SU-DHL-6 (cell line): ENCODE results near the gene RPL41.

Experiments used
- H2AFZ ChIP-seq: fragments of 200-600 bp; sonication (generic); 2 replicates; pipeline ENCODE4 v1.6.1; 2014; ENCODE audit warnings: low read depth, mild to moderate bottlenecking, moderate library complexity, mixed read lengths, antibody characterized with exemption, low read length; ENCODE audit not compliant: severe bottlenecking
- H3F3A ChIP-seq: fragments of 200-600 bp; shearing (Covaris generic); 2 replicates; pipeline ENCODE4 v1.6.0; 2016; ENCODE audit warnings: antibody characterized with exemption, mild to moderate bottlenecking; ENCODE audit not compliant: insufficient read depth
- H3K27ac ChIP-seq: fragments of 200-600 bp; sonication (generic); 2 replicates; pipeline ENCODE4 v1.5.1; 2016; ENCODE audit warnings: low read depth, mild to moderate bottlenecking, low read length, moderate library complexity, mixed read lengths
- H3K27me3 ChIP-seq: fragments of 200-600 bp; sonication (generic), shearing (Covaris generic); 2 replicates; pipeline ENCODE4 v1.6.0; 2014; ENCODE audit warnings: mild to moderate bottlenecking, low read length
- H3K36me3 ChIP-seq: fragments of 200-600 bp; sonication (generic); 2 replicates; pipeline ENCODE4 v1.6.1; 2014; ENCODE audit warnings: mild to moderate bottlenecking, low read length, mixed read lengths
- H3K4me2 ChIP-seq: fragments of 300-600, 200-600 bp; shearing (Covaris generic), sonication (generic); 2 replicates; pipeline ENCODE4 v1.6.0; 2014; ENCODE audit warnings: low read length, low read depth, mild to moderate bottlenecking; ENCODE audit not compliant: poor library complexity, severe bottlenecking
- H3K4me3 ChIP-seq: fragments of 200-600 bp; sonication (generic); 2 replicates; pipeline ENCODE4 v1.5.1; 2014; ENCODE audit warnings: antibody characterized with exemption, low read length, mild to moderate bottlenecking, mixed read lengths; ENCODE audit not compliant: insufficient read depth, poor library complexity, severe bottlenecking
- H3K79me2 ChIP-seq: fragments of 200-600 bp; sonication (generic); 2 replicates; pipeline ENCODE4 v1.6.1; 2014; ENCODE audit warnings: mild to moderate bottlenecking, low read length, moderate library complexity; ENCODE audit not compliant: insufficient read depth
- H3K9ac ChIP-seq: fragments of 200-600 bp; sonication (generic); 2 replicates; pipeline ENCODE4 v1.7.0; 2014; ENCODE audit warnings: mild to moderate bottlenecking, low read length
- H3K9me2 ChIP-seq: fragments of 200-600 bp; sonication (generic); replicated peaks from 2 replicates; pipeline ENCODE4 v1.6.1; 2014; ENCODE audit warnings: low read length; ENCODE audit not compliant: insufficient read depth
- H3K9me3 ChIP-seq: fragments of 200-600 bp; sonication (generic); 2 replicates; pipeline ENCODE4 v1.6.1; 2014; ENCODE audit warnings: low read length, mixed read lengths; ENCODE audit not compliant: insufficient read depth
- H4K20me1 ChIP-seq: fragments of 200-600 bp; sonication (generic); 2 replicates; pipeline ENCODE4 v1.6.1; 2014; ENCODE audit warnings: low read depth, mild to moderate bottlenecking, antibody characterized with exemption, low read length, moderate library complexity, mixed read lengths
- EZH2phosphoT487 ChIP-seq: fragments of 200-600 bp; sonication (generic), shearing (Covaris generic); conservative IDR thresholded peaks from 2 replicates; pipeline ENCODE4 v1.6.1; 2018; ENCODE audit warnings: mild to moderate bottlenecking, antibody characterized with exemption, low read length, moderate library complexity, mixed read lengths
- TF ChIP-seq, protein P1 (sequence below): fragments of 200-600 bp; sonication (generic); IDR thresholded peaks from one replicate; pipeline ENCODE4 v1.5.1; 2017; ENCODE audit warnings: antibody characterized with exemption, mild to moderate bottlenecking, low read length, moderate library complexity; ENCODE audit not compliant: insufficient read depth, poor library complexity, severe bottlenecking

RPL41 gene

GRCh38 chr12:56129942-56130495 lies 13.6 kb downstream of the RPL41 start:
- no peaks in the 10 kb centered on the region for H3K27me3 ChIP-seq
- H2AFZ ChIP-seq = no peak overlapping the region
- peaks cover 15% of the 10 kb centered on the region for H3F3A ChIP-seq
- H4K20me1 ChIP-seq = no peaks in the 10 kb centered on the region
- no peaks in the 10 kb centered on the region for H3K36me3 ChIP-seq
- H3K27ac ChIP-seq = peak overlapping the region; percentile 61; the same call in 1 of the 2 replicates
- peaks cover 15% of the 10 kb centered on the region; the same call in 1 of the 2 replicates for H3K79me2 ChIP-seq
- no peaks in the 10 kb centered on the region for H3K9me2 ChIP-seq
- H3K4me3 ChIP-seq = peak overlapping the region; percentile 80
- TF ChIP-seq, protein P1, sequence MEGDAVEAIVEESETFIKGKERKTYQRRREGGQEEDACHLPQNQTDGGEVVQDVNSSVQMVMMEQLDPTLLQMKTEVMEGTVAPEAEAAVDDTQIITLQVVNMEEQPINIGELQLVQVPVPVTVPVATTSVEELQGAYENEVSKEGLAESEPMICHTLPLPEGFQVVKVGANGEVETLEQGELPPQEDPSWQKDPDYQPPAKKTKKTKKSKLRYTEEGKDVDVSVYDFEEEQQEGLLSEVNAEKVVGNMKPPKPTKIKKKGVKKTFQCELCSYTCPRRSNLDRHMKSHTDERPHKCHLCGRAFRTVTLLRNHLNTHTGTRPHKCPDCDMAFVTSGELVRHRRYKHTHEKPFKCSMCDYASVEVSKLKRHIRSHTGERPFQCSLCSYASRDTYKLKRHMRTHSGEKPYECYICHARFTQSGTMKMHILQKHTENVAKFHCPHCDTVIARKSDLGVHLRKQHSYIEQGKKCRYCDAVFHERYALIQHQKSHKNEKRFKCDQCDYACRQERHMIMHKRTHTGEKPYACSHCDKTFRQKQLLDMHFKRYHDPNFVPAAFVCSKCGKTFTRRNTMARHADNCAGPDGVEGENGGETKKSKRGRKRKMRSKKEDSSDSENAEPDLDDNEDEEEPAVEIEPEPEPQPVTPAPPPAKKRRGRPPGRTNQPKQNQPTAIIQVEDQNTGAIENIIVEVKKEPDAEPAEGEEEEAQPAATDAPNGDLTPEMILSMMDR = no peak
- no peak for TF ChIP-seq EZH2phosphoT487
- peak overlapping the region; percentile 87 for H3K9ac ChIP-seq
- H3K4me2 ChIP-seq = peak overlapping the region; percentile 91
- no peaks in the 10 kb centered on the region for H3K9me3 ChIP-seq

DNA sequence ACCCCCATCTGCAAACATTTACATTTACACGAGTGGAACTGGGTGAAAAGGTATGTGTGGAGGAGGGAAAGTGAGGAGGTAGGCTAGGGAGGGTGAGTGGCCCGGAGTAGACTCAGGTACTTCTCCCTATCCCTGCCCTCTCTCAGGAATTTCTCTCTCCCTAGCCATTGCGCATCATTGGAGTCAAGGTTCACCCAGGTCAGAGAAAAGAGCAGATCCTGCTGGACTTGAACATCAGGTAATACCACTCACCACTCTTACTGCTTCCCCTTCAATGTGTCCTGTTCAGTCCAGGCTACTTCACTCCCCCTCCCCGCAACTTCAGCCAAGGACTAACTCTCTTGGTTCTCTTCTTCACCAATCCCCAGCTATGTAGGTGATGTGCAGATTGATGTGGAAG lies 14.4 kb downstream of the RPL41 start:
- Histone ChIP-seq H3K27me3 (no peaks in the 10 kb centered on the region), H3K79me2 (peaks cover 15% of the 10 kb centered on the region; the same call in 1 of the 2 replicates), H3K27ac (no peak overlapping the region), H3K4me3 (no peak overlapping the region), H3K9ac (no peak overlapping the region), H3K36me3 (no peaks in the 10 kb centered on the region), H3K4me2 (no peak overlapping the region), H2AFZ (no peak overlapping the region), H3K9me2 (no peaks in the 10 kb centered on the region), H3F3A (peaks cover 14% of the 10 kb centered on the region), H3K9me3 (no peaks in the 10 kb centered on the region), H4K20me1 (no peaks in the 10 kb centered on the region)
- TF ChIP-seq, protein P1 = no peak
- no peak for TF ChIP-seq EZH2phosphoT487

- no peaks in the 10 kb centered on the region for H3K27me3 ChIP-seq
Measured at GRCh38 chr12:56134897-56135296, 18.5 kb downstream of the RPL41 start.

More at GRCh38 chr12:56134897-56135296, 18.5 kb downstream of the RPL41 start:
- H3F3A ChIP-seq = no peaks in the 10 kb centered on the region
- H3K9me2 ChIP-seq = no peaks in the 10 kb centered on the region
- TF ChIP-seq, protein P1 = no peak
- TF ChIP-seq EZH2phosphoT487 = no peak
- H3K79me2 ChIP-seq = no peaks in the 10 kb centered on the region
- no peaks in the 10 kb centered on the region for H4K20me1 ChIP-seq
- H3K27ac ChIP-seq = no peak overlapping the region
- H2AFZ ChIP-seq = no peak overlapping the region
- H3K4me2 ChIP-seq = no peak overlapping the region
- H3K4me3 ChIP-seq = no peak overlapping the region
- no peak overlapping the region for H3K9ac ChIP-seq
- H3K9me3 ChIP-seq = no peaks in the 10 kb centered on the region
- H3K36me3 ChIP-seq = no peaks in the 10 kb centered on the region
